Measurements from ENCODE around the gene METTL2A.
A peak's percentile ranks its signal among the peaks of the same experiment; 100 is the strongest.
"Not testable (repeated sequence)": the region's sequence is repeated elsewhere in the genome, so short reads cannot be mapped to it uniquely, and the experiment has no call there.

The METTL2A gene, protein sequence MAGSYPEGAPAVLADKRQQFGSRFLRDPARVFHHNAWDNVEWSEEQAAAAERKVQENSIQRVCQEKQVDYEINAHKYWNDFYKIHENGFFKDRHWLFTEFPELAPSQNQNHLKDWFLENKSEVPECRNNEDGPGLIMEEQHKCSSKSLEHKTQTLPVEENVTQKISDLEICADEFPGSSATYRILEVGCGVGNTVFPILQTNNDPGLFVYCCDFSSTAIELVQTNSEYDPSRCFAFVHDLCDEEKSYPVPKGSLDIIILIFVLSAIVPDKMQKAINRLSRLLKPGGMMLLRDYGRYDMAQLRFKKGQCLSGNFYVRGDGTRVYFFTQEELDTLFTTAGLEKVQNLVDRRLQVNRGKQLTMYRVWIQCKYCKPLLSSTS
- total RNA-seq = 13.1 to 15.9 reads per million in 2 donors

DNA sequence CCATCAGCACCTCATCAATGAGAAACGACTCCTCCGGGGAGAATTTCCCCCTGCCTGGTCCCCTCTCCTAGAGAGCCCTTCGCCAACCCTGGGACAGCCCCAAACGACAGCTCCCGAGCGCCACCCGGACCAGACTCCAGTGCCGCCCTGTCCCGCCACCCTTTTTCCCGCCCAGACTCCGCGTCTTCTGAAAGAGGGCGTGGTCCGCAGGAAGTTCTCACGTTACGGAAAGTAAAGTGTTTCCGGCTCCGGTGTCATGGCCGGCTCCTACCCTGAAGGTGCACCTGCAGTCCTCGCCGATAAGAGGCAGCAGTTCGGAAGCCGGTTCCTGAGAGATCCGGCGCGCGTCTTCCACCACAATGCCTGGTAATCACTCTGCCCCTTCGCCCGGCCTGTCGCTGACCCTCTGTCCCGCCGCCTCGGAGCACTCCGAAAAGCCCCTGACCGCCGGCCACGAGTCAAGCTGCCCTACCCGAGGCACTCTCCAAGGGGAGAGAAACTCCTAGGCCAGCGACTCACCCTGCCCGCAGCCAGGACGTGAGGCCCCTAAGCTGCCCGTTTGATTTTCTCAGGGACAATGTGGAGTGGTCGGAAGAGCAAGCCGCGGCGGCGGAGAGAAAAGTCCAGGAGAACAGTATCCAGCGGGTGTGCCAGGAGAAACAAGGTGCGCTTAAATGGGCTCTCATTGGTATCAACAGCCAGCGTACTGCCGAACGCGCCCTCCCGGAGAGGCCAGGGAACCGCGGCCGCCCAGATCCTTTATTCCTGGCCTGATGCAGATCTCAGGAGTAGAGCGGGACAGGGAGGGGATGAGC is at the start of gene METTL2A:
Gene METTL2A (plus strand): TSS at position 251 of the 815 bp plus-strand sequence. CDS start 6 bp downstream, at position 257.
- peak; percentile 63 to 94 (median 80) for DNase-seq

DNA sequence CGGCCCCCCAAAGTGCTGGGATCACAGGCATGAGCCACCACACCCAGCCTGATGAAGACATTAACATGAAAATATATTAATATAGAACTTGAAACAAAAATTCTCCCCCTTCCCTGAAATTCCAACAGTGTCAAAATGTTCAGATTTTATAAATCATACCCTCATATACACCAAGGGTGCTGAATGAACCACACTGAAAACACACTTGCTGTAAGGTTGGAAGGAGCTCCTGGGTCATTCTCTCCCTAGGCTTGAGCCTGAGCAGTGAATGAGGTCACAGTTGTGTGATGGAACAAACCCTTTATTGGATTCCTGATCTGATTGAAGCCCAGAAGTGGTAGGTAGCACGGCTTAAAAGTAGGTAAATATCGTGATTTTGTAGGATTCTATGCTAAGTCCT is 43.4 kb upstream of the METTL2A start, which contains the start of gene EFCAB3:
Gene EFCAB3 (plus strand): TSS at position 301 of the 400 bp plus-strand sequence. CDS start 2,427 bp downstream, outside the sequence.
- no peak for DNase-seq

DNA sequence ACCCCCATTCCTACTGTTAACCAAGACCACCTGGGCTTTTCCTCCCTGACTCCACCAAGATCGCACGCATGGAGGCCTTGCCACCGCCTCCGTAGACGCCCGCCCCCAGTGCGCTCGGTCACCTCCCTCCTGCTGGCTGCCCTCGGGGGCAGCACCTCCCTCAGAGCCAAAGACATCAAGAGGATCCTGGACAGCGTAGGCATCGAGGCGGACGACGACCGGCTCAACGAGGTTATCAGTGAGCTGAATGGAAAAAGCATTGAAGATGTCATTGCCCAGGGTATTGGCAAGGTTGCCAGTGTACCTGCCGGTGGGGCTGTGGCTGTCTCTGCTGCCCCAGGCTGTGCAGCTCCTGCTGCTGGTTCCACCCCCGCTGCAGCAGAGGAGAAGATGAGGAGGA is 42.1 kb upstream of the METTL2A start:
- DNase-seq = no peak

DNA sequence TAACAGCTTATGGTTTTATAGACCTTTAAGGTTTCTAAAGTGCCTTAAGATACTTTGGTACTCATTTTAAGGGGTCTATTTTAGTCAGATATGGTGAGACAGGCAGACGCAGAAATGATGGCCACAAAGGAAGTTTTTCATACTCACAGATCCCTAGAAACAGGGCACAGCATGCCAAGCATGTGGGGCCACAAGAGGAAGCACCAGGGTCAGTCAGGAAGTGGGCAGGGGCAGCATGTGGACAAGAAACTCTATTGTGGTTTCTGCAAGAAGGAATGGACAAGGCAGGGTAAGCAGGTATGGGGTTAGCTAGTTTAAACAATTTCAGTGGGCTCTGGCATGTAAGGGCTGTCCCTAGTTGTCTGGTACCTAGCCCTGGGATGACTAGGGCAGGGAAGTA is 34.8 kb upstream of the METTL2A start:
- no peak for DNase-seq

DNA sequence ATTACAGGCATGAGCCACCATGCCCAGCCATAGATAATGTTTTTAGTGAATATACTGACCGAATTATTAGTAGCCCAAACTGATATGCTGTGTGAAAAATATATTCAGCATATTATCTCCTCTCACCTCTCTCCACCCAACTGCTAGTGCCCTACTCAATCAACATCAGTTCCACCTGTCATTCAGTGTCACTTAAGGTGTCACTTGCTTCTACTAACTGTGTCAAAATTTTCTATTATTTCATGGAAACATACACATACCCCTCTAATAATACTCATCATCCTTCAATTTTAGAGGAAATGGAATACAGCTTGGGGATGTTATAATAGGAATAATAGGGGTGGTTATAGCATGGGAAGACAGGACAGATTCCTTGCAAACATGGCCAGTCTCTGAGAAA is 30.8 kb upstream of the METTL2A start:
- DNase-seq = no peak

DNA sequence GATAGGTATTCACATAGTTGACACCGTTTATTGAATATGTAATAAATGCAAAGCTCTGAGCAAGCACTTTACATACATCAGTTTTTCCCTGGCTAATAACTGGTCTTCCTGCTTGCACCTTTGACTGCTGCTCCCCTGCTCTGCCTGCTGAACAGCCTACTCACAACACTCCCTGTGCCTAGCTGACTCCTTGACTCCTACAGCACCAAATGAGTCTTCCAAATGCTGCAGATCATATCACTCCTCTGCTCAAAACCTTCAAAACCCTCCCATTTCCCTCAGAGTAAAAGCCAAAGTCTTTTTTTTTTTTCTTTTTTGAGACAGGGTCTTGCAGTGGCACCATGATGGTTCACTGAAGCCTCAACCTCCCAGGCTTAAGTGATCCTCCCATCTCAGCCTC is 24.8 kb upstream of the METTL2A start:
- DNase-seq = no peak

DNA sequence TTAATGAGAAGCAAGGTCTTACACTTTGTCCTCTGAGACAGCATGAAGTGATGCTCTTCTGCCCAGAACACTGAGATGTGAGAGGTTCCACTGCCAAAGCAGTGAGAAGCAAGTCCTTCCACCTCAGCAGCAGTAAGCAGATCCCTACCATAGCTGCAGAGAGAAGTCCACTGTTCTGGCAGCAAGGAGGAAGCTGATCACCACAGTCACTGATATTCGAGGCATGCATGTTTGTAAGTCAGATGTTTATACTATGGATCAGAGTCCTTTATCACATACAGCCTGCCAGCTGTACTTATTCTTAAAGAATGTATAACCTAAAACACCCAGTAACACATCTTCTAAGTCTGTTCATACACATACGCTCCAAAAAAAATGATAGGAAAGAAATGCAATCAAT is 18.2 kb upstream of the METTL2A start:
- DNase-seq = no peak

DNA sequence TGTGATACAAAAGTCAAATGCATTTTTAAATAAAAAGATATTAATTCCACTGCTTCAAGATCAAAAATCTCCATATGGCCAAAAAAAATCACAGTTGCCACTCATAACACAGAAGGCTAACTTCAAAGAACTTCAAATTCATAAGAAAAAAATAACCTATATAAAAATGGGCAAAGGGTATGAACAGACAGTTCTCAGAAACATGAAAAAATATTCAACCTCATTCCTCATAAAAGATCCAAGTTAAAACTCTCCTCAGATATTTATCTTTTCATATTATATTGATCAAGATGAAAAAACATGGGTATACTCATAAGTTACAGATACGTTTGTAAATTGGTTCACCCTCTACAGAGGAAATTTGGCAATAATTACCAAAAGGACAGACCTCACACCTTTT is 10.6 kb upstream of the METTL2A start:
- not testable (repeated sequence) for DNase-seq

DNA sequence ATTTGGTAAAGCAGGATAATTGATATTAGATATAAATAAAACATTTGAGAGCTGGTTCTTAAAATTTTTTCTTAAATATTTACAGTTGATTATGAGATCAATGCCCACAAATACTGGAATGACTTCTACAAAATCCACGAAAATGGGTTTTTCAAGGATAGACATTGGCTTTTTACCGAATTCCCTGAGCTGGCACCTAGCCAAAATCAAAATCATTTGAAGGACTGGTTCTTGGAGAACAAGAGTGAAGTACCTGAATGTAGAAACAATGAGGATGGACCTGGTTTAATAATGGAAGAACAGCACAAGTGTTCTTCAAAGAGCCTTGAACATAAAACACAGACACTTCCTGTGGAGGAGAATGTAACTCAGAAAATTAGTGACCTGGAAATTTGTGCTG is 2.5 kb downstream of the METTL2A start:
- not testable (repeated sequence) for DNase-seq

DNA sequence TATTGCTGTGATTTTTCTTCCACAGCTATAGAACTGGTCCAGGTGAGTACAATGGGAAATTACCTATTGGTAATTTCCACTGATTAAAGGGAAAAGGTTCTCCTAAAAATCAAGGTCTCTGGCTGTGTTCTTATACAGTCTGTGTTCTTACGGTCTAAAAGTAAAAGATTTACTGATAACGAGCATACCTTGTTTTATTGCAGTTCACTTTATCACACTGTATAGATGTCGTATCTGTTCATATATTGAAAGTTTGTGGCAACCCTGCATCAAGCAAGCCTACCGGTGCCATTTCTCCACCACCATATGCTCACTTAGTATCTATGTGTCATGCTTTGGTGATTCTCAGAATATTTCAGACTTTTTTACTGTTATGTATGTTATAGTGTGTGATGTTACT is 11.6 kb downstream of the METTL2A start:
- not testable (repeated sequence) for DNase-seq

DNA sequence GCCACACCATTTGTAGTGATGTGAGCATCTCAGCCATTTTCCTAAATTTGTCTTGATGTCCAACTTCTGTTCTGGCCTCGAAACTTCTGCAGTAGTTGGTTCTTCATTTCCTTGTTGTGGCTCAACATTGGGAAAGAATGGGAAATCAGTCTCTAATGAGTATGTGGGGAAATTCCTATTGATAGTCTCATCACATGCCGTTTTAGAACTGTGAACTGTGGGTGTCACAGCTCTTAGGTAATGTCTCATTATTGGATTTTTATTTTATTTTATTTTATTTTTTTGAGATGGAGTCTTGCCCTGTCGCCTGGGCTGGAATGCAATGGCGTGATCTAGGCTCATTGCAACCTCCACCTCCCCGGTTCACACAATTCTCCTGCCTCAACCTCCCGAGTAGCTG is 17.5 kb downstream of the METTL2A start:
- DNase-seq = not testable (repeated sequence)

DNA sequence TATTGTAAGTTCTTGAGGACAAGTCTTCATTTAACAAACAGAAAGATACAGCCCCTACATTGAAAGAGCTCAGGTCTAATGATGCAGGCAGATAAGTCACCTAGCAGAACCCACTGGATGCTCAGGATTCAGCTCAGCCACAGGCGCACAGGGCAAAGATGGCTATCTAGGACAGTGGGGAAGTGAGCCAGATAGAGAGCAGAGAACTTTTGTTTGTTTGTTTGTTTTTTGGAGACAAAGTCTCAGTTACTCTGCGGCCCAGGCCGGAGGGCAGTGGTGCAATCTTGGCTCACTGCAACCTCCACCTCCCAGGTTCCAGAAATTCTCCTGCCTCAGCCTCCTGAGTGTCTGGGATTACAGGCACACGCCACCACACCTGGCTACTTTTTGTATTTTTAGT is 20.4 kb downstream of the METTL2A start:
- DNase-seq = no peak

DNA sequence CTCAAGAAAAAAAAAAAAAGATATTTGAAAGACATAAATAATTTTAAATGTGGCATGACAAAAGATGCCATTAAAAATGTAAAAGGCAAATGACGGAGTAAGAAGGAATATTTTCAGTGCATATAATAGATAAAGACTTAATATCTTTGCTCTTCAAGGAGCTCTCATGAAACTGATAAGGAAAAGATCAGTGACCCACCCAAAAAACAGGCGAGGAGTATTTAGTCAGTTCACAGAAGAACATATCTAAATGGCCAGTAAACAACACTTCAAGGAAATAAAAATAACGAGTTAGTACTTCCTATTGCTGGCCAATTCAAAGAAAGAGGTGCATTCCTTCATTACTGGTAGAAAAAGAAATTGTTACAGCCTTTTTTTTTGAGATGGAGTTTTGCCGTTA is 22.1 kb downstream of the METTL2A start:
- DNase-seq = not testable (repeated sequence)

DNA sequence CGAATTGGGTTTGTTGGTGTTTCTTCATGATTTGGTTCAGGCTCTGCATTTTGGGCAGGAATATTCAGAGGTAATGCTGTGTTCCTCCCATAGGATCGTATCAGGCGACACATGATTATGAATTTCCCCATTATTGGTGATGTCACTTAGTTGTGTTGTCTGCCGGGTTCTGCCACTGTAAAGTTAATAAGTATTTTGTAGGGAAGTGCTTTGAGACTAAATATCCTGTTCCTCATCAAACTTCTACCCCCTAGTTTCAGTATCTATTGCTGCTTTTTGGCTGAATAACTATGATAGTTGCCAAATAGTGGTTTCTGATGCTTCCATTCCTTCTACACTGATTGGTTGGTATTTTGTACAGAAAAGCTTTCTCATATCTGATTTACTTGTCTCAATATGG is 28.5 kb downstream of the METTL2A start:
- DNase-seq = not testable (repeated sequence)

DNA sequence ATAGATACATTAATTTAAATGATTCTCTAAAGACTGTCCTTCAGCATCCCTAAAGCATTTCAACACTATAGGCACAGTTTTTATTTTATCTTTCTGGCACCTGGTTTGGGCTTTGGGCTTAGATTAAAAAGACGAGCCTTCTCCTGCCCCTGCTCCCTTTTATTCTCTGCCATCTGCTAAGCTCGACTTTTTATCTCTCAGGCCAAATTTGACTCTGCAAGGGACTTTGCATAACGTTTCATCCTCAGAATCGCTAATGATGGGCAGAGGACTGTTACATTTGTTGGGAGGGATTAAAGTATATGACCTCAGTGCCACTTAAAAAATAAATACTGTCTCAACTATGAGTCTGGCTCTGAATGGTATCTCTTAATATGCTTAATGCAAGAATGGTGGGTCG is 29.3 kb downstream of the METTL2A start:
- DNase-seq = not testable (repeated sequence)

DNA sequence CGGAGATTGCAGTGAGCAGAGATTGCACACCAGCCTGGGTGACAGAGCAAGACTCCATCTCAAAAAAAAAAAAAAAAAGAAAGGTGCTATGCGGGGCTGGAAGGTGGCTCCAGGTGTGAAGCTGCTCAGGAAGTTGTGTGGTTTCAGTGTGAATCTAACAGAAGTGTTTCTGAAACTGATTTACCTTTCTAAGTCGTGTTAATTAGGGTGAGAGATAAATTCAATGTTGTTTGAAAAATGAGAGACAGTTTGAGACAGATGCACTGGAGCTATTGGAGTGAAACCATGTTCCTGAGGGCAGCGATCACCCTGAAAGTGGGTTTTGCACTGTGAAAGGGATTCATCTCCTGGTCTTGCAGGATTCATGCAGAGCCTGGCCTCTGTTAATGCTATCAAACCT is 30.0 kb downstream of the METTL2A start:
- DNase-seq = peak in 2 of 5 experiments; percentile 58 to 68

DNA sequence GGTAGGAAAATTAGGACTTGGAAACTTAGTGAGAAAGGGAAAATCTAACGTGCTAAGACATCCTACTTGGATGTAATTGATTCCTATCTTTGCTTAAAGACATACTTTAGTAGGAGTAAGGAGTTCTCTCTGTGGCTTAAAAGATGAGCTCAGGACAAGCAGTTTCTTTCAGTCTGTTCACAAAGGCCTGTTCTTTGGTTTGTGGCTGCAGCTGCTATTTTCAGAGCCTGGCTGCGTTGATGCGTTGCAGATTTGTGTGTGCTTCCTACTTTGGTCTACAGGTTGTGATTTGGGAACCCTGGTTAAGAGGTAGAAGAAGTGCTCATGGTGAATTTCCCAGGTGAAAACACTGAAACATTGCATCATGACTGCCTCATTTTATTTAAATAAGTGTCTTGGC is 30.4 kb downstream of the METTL2A start:
- peak in 1 of 5 experiments; percentile 17 for DNase-seq

DNA sequence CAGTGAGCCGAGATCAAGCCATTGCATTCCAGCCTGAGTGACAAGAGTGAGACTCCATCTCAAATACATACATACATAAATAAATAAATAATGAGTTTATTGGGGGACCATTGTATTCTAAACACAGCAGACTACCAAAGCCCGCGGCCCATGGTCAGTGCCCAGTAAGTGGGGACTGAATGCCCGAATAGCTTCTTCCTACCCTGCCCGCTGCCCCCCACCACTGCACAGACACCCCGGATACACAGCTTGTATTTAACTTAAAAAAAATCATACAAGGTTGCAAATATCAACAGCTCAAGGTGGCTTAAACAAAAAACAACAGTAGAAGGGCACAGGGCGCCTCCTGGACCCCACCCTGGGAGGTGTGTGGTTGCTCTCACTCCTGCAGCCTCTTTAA is 32.3 kb downstream of the METTL2A start:
- no peak for DNase-seq

DNA sequence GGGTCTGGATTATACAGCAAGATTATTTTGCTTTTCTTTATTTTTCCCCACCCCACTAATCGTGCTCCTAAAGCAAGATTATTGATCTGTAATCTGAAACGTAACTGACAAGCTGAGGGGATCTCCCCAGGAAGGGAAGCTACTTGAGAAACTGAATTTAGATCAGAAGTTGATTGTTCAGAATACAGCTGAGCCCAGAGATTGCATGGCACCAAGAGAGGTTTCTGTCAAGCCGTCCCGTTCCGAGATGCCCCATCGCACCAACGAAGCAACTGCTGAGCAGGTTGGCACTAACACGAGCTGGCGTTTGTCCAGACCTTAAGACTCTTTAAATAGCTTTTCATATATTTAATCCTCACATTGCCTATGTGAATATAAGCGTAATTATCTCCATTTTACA is 34.8 kb downstream of the METTL2A start:
- peak in 1 of 5 experiments; percentile 51 for DNase-seq

DNA sequence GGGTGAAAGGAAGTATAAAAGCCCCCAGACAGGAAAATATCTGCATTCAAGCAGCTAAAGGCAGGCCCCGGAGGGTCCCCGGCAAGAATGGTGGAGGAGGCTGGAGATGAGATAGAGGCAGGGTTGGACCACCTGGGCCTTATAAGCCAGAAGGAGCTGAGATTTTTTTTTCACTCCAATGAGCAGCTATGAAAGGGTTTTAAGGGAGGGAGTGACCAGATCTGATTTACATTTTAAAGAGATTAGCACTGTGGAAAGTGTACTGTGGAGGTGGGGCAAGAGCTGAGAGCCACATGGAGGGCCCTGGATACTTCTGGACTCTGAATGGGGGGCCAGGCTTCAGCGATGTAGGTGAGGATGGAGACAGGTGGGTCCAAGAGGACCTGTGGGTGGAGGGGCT is 40.7 kb downstream of the METTL2A start:
- DNase-seq = not testable (repeated sequence)

DNA sequence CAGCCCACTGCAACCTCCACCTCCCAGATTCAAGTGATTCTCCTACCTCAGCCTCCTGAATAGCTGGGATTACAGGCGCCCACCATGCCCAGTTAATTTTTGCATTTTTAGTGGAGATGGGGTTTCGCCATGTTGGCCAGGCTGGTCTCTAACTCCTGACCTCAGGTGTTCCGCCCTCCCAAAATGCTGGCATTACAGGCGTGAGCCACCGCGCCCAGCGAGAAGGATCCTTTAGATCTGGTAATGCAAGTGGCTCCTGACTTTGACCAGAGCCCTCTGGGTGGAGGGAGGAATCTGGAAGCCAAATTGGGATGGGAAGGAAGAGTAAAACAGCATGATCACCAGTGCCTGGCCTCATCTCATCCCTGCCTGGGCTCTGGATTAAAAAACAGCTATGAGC is 41.6 kb downstream of the METTL2A start:
- not testable (repeated sequence) for DNase-seq

DNA sequence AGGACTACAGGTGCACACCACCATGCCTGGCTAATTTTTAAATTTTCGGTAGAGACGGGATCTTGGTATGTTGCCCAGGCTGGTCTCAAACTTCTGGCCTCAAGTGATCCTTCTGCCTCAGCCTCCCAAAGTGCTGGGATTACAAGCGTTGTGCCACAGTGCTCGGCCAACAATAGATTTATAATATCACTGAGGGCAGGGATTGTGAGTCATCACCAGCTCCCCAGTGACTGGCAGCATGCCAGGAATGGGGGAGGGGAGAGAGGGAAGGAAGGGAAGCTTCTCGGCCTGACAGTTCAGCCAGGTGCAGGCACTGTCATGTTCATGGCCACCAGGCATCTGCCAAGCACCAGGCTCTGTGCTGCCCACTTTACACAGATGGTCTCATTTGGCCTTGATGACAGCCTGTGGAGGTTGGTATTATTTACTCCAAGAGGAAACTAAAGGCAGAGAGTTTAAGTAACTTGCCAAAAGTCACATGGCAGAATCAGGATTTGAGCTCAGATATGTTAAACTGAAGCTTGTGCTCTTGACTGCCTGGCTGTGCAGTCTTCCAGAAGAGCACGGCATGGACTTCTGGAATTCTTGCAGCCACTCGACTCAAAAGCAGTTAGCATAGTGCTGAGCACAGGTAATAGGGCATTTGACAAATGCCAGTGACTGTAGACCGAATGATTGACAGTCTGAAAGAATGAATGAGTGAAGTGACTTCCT is 47.1 kb downstream of the METTL2A start:
- DNase-seq = peak; percentile 13 to 46 (median 27)

DNA sequence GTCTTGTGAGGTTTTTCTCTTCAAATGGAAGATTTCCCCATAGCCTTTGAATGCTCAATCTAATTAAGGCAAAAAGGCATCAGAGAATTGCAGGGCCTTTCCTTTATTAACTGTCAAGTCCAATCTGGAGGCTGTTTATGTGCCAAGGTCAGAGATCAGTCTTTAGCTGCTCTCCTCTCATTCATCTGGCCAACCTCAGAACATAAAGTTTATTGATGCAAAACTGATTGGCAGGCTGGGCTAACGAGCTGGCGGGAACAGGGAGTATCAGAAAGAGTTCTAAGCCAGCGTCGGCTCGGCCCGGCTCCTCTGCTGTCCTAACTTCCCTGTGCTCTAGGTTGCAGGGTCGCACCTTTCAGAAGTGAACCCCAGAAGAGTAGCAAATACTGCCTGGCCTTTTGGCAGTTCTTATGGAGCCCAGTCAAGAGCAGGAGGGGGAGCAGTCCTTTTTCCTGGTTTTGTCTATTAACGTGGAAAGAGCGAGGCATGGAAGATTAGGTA is 47.7 kb downstream of the METTL2A start:
- not testable (repeated sequence) for DNase-seq

Data from T-helper 2 cell (primary cell).